Psoas muscle (tissue), 8 donors: ENCODE measurements around the gene SREBF1. TPM values are rescaled to one million over a fixed set of nuclear protein-coding genes. Genes with fewer than 3 reads are reported as not detected.

Experiments used
- ATAC-seq, 4 donors: fragments of 200-7000 bp; cut with Tn5 transposase; one replicate each; pipeline ENCODE4 v1.9.1; 2020; ENCODE audit warnings: moderate library complexity in 3 of 4, mild to moderate bottlenecking in 2 of 4
- DNase-seq, 2 donors: peaks; one replicate each; pipeline ENCODE4 v3.0.0-alpha.2; 2020
- H3K27ac ChIP-seq: fragments of 200-600 bp; one replicate; pipeline ENCODE4 v1.8.0; 2022
- H3K27me3 ChIP-seq, 3 donors: fragments of 200-600 bp in 1 of 3; one replicate each; pipeline versions ENCODE4 v1.6.1 to v1.8.0; 2013 to 2022; ENCODE audit warnings: low read length in 2 of 3, mild to moderate bottlenecking in 2 of 3, moderate library complexity in 1 of 3; ENCODE audit not compliant: insufficient read depth in 3 of 3
- H3K36me3 ChIP-seq, 2 donors: fragments of 200-600 bp in 1 of 2; one replicate each; pipeline versions ENCODE4 v1.6.1 to v1.8.0; 2013 to 2022; ENCODE audit warnings: low read depth in 1 of 2, mild to moderate bottlenecking in 1 of 2, moderate library complexity in 1 of 2; ENCODE audit not compliant: insufficient read depth in 1 of 2
- H3K4me1 ChIP-seq: fragments of 200-600 bp; one replicate; pipeline ENCODE4 v1.8.0; 2022
- H3K4me3 ChIP-seq: fragments of 200-600 bp; one replicate; pipeline ENCODE4 v1.8.0; 2022; ENCODE audit warnings: mild to moderate bottlenecking
- H3K9me3 ChIP-seq: fragments of 200-600 bp; one replicate; pipeline ENCODE4 v1.8.0; 2022
- WGBS, 3 donors: extraction: QIAGEN DNeasy Blood & Tissue Kit; methylation state at CpG; one replicate each; pipeline versions ENCODE4 v1.1.6 to v1.1.7; 2013; 5-methylcytosine and 5-hydroxymethylcytosine counted together
- intact Hi-C, 2 donors: fragments of 100-400 bp; cut with DNase I; formaldehyde crosslinking; loops; one replicate each; pipeline versions ENCODE4 v1.11.0 to v1.14.2; 2022
- polyA plus RNA-seq, 3 donors: library from polyadenylated mRNA; stranded (reverse); fragments of 200-250 nt; gene quantifications; one replicate each; pipeline ENCODE4 v1.2.3, GENCODE V29; 2013
- total RNA-seq, 4 donors: library from RNA; stranded (reverse); fragmentation: NEBNext Ultra II Directional in 2 of 4; extraction: Animal tissue kit (Norgen Biotek cat#: 25700) in 2 of 4; gene quantifications; one replicate each; pipeline versions ENCODE4 v1.2.1 to v1.2.4, GENCODE V29; 2021 to 2023
- TF ChIP-seq, protein P1 (sequence below): fragments of 200-600 bp; IDR thresholded peaks from one replicate; pipeline ENCODE4 v1.8.0; 2022; ENCODE audit warnings: antibody characterized with exemption
- donor health status: healthy with polysubstance abuse.
- donor health status: DM: no; HTN: no; CAD: no; lungs with moderate emphysema.
- donor health status: Bipolar disorder and iron deficiency.
- donor health status: healthy.
- donor health status: DM: yes; HTN: yes; CAD: no.
- donor health status: DM: no; HTN: no; CAD: no.
- donor health status: DM: no; HTN: no; CAD: no.
- donor health status: DM: yes; HTN: yes; CAD: no.

The SREBF1 gene
- total and polyA plus RNA-seq, 7 donors, result 6.2 to 43.0 (median 19.2) TPM

DNA sequence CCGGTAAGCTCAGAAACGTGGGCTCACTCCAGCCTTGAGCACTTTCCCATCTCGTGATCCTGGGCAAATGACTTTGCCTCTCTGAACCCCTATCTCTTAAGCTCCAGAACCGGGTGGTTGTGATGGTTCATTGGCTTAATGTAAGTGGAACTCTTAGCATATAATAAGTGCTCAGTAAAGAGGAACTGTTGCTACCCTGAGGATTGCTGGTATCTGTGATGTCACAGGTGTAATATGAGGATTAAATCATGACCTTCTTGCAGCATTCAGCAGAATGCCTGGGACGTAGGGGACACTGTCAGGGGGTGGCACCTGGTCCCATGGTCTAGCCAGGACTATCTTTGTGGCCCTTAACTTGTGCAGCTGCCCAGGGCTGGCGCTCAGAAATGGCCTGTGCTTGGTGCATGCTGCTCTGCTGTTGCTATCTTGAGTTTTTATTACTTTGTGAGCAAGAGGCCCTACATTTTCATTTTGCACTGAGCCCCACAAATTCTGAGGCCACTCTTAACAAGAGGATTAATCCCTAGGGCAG is 68.8 kb downstream of the SREBF1 start:
- peaks cover 78% of the 10 kb centered on the region for H3K4me1 ChIP-seq
- H3K27ac ChIP-seq, result peak overlapping the region; percentile 75
- intact Hi-C loops, result no loop called here
- DNase-seq (no peak), ATAC-seq (peak in 2 of 4 donors; percentile 15 to 33)
- no peaks in the 10 kb centered on the region for H3K27me3 ChIP-seq
- TF ChIP-seq, protein P1, sequence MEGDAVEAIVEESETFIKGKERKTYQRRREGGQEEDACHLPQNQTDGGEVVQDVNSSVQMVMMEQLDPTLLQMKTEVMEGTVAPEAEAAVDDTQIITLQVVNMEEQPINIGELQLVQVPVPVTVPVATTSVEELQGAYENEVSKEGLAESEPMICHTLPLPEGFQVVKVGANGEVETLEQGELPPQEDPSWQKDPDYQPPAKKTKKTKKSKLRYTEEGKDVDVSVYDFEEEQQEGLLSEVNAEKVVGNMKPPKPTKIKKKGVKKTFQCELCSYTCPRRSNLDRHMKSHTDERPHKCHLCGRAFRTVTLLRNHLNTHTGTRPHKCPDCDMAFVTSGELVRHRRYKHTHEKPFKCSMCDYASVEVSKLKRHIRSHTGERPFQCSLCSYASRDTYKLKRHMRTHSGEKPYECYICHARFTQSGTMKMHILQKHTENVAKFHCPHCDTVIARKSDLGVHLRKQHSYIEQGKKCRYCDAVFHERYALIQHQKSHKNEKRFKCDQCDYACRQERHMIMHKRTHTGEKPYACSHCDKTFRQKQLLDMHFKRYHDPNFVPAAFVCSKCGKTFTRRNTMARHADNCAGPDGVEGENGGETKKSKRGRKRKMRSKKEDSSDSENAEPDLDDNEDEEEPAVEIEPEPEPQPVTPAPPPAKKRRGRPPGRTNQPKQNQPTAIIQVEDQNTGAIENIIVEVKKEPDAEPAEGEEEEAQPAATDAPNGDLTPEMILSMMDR, result no peak
- 55 to 66% (median 61%) methylated on average over 6 of the region's 6 CpGs for WGBS, 3 donors
- no peaks in the 10 kb centered on the region for H3K9me3 ChIP-seq
- no peak overlapping the region for H3K4me3 ChIP-seq
- H3K36me3 ChIP-seq, result no peaks in the 10 kb centered on the region

DNA sequence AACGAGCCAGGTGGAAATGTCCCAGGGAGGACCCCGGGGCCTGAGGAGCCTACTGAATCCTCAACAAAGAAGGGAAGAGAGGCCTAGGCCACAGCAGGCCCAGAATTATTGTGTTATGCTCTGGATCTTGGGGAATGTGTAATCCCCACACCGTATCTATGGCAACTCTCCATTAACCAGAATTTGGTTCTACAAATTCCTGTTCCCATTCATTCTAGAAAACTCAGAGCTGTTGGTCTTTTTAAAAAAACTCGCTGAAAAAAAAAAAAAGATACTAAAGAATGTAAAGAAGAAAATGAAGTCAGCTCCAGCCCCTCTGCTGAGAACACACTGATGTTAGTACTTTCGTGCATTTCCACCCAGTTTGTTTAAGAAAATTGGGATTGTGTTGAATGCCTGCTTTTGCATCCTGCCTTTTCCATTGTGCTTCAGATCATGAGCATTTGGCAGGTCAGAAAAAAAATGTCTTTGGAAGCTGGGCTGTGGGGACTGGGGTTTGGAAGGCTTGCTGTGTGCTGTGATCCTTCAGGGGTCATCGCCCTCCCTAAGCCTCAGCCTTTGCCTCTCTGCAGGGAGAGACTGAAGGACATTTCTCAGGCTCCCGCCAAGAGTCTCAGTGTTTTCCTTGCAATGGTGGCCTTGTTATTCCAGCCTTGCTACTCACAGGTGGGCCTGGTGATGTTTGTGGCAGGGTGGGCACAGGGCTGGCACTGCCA is 69.5 kb downstream of the SREBF1 start:
- Histone ChIP-seq H3K27ac (peak overlapping the region; percentile 75), H3K27me3 (no peaks in the 10 kb centered on the region), H3K36me3 (no peaks in the 10 kb centered on the region), H3K4me3 (no peak overlapping the region), H3K9me3 (no peaks in the 10 kb centered on the region), H3K4me1 (peaks cover 73% of the 10 kb centered on the region)
- ATAC-seq (no peak), DNase-seq (no peak)
- TF ChIP-seq, protein P1, result no peak
- 80 to 86% (median 85%) methylated on average over 7 of the region's 7 CpGs for WGBS, 3 donors
- intact Hi-C loops, result no loop called here

DNA sequence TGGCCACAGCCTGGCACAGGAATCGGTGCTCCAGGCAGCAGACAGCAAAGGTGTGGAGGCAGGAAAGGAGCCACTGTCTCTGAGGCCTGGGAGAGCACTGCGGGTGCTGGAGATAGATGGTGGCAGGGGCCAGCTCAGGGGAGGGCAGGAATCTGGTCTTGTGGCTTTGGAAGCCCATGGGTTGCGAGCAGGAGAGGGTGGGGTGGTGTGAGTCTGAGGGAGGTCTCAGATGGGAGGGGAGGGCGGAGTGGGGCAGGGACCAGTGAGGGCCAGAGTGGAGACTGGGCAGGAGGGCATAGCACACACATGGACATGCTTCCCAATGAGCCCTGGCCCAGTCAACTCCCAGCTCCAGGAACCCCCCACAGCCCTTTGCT is 70.1 kb downstream of the SREBF1 start:
- Histone ChIP-seq H3K27me3 (no peaks in the 10 kb centered on the region), H3K4me1 (peaks cover 67% of the 10 kb centered on the region), H3K4me3 (no peak overlapping the region), H3K36me3 (no peaks in the 10 kb centered on the region), H3K27ac (no peak overlapping the region), H3K9me3 (no peaks in the 10 kb centered on the region)
- no peak for ATAC-seq
- 83 to 90% (median 89%) methylated on average over 3 to 4 of the region's 4 CpGs for WGBS, 3 donors
- intact Hi-C loops, result no loop called here
- TF ChIP-seq, protein P1, result no peak
- peak in 1 of 2 donors; percentile 49 for DNase-seq

DNA sequence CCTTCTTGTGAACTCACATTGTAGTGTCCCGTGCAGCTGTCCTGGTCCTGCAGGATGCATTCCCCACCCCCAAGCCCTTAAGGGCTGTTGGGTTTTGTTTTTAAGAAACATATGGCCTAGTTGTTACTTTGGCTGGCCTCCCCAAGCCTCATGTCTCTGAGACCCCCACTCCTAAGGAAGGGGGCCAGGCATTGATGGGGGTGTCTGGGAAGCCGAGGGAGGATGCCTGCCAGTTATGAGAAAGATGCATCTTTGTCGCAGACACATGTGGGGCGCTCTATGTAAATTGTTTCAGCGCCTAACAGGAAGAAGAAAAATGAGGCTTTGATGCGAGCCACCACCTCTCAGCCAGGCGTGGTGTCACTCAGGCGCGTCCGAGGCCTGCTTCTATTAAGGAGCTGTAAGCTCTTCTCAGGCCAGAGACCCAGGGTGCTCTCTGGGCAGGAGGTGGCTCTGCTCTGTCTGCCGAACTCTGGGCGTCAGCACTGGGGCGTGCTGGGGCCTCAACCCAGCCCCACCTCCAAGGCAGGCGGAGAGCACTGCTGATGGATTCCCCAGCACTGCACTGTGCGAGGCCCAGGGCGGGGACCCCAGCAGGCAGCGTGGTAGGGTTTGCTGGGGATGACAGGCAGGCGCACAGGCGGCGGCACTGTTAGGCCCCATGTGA is 70.6 kb downstream of the SREBF1 start:
- no peak for DNase-seq
- Histone ChIP-seq H3K36me3 (no peaks in the 10 kb centered on the region), H3K27ac (no peak overlapping the region), H3K27me3 (no peaks in the 10 kb centered on the region), H3K4me3 (no peak overlapping the region), H3K9me3 (no peaks in the 10 kb centered on the region), H3K4me1 (peaks cover 62% of the 10 kb centered on the region)
- intact Hi-C loops, result no loop called here
- TF ChIP-seq, protein P1, result no peak
- WGBS, 3 donors, result 78 to 90% (median 79%) methylated on average over 20 of the region's 20 CpGs
- no peak for ATAC-seq
